ENCODE measurements around the gene DAB1. TPM values are rescaled to one million over a fixed set of nuclear protein-coding genes. Genes with fewer than 3 reads are reported as not detected.

The DAB1 gene
- total and polyA plus RNA-seq, 2 of the 8 experiments (the other 6 are each of a cell fraction or from before 2014, with no cell fraction given), result 4.4 to 11.8 TPM

DNA sequence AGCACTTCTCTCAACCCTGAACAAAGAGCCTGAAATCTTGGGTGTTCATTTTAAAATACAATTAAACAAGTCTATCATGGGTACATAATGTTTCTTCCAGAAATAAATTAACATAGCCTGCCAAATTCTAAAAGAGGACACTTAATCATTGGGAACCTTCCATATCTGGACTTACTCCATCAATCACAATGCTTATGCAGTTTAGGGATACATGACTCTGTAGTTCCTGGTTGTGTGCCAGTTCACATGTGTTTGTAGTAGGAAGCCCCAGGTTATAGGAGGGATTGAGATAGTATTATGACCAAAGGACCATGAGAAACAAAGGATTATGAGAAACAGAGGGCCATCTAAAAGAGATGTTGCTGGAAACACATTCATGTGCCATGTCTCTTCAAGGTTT is 19.1 kb upstream of the DAB1 start:
- no peak overlapping the region for H3K9ac ChIP-seq (replicated peaks in 1 of 4; ENCODE audit: extremely low read depth in 1 of 4, low read depth in 3 of 4, low read length in 3 of 4)
- no peaks in the 10 kb centered on the region for H3K23me2 ChIP-seq (ENCODE audit: low read depth, low read length)
- ChIA-PET CTCF (ENCODE audit: partially characterized antibody) (no interaction called here), POLR2A (ENCODE audit: partially characterized antibody) (no interaction called here)
- no peak overlapping the region for H2BK120ac ChIP-seq (replicated peaks; ENCODE audit: low read depth, low read length)
- no peak overlapping the region for H3K4ac ChIP-seq (replicated peaks; ENCODE audit: insufficient read length, low read depth, low read length)
- no peak overlapping the region for H3K27ac ChIP-seq (ENCODE audit: low read depth, low read length)
- H3K4me1 ChIP-seq (replicated peaks in 1 of 4; ENCODE audit: control insufficient read depth in 3 of 4, insufficient read depth in 4 of 4, low read length in 3 of 4), result no peaks in the 10 kb centered on the region
- TF ChIP-seq CHD1 (IDR thresholded peaks at IDR 0.05; ENCODE audit: low read depth, low read length) (no peak), JUN (IDR thresholded peaks at IDR 0.05; ENCODE audit: low read depth, low read length) (no peak), POLR2A (IDR thresholded peaks at IDR 0.05; ENCODE audit: control extremely low read depth in 1 of 2, low read depth in 2 of 2, low read length in 2 of 2) (no peak), SIRT6 (IDR thresholded peaks at IDR 0.05; ENCODE audit: low read length) (no peak), TEAD4 (IDR thresholded peaks at IDR 0.05; ENCODE audit: low read depth, low read length) (no peak), CBX5 (IDR thresholded peaks at IDR 0.05; ENCODE audit: low read depth, low read length) (no peak), CHD2 (IDR thresholded peaks at IDR 0.05; ENCODE audit: low read length) (no peak), EP300 (IDR thresholded peaks at IDR 0.05; ENCODE audit: borderline replicate concordance in 1 of 2, low read depth in 2 of 2, low read length in 2 of 2) (no peak), SP4 (IDR thresholded peaks at IDR 0.05; ENCODE audit: low read length) (no peak), FOSL1 (IDR thresholded peaks at IDR 0.05; ENCODE audit: insufficient read depth, low read depth, low read length) (no peak), BRCA1 (IDR thresholded peaks at IDR 0.05; ENCODE audit: low read depth, low read length) (no peak)
- TF ChIP-seq, protein P1, sequence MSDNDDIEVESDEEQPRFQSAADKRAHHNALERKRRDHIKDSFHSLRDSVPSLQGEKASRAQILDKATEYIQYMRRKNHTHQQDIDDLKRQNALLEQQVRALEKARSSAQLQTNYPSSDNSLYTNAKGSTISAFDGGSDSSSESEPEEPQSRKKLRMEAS (IDR thresholded peaks at IDR 0.05), result no peak
- no peaks in the 10 kb centered on the region for H3K79me1 ChIP-seq (ENCODE audit: low read depth, low read length)
- H4K91ac ChIP-seq (replicated peaks; ENCODE audit: insufficient read length, low read length), result no peak overlapping the region
- no peaks in the 10 kb centered on the region for H3K27me3 ChIP-seq (replicated peaks in 1 of 4; ENCODE audit: control insufficient read depth in 3 of 4, extremely low read depth in 1 of 4, insufficient read depth in 3 of 4, low read length in 3 of 4)
- H3K4me2 ChIP-seq (ENCODE audit: insufficient read depth in 1 of 2, low read depth in 2 of 2, low read length in 2 of 2), result no peak overlapping the region
- H3K23ac ChIP-seq (ENCODE audit: insufficient read length), result no peak overlapping the region
- FAIRE-seq (no peak), DNase-seq (ENCODE audit: low read depth in 1 of 2, low spot score in 2 of 2) (no peak)
- no peak overlapping the region for H2BK12ac ChIP-seq (ENCODE audit: low read depth, low read length)
- H3K4me3 ChIP-seq (ENCODE audit: extremely low read depth in 1 of 4, insufficient read depth in 2 of 4, low read depth in 3 of 4, low read length in 4 of 4), result no peak overlapping the region
- H4K8ac ChIP-seq (ENCODE audit: extremely low read depth, insufficient read depth, low read length), result no peak overlapping the region
- no peak overlapping the region for H3K14ac ChIP-seq (ENCODE audit: insufficient read length)
- no peak overlapping the region for H3K18ac ChIP-seq (ENCODE audit: extremely low read depth, low read length)
- H4K20me1 ChIP-seq (replicated peaks in 1 of 2; ENCODE audit: control insufficient read depth in 1 of 2, insufficient read depth in 2 of 2, low read length in 2 of 2), result no peaks in the 10 kb centered on the region
- no peaks in the 10 kb centered on the region for H3K9me3 ChIP-seq (ENCODE audit: insufficient read depth in 2 of 2, low read depth in 1 of 2, low read length in 1 of 2)
- no peak overlapping the region for H2BK15ac ChIP-seq (ENCODE audit: low read length)
- no peak overlapping the region for H3K56ac ChIP-seq (replicated peaks; ENCODE audit: insufficient read length, low read depth, low read length)
- H2AK5ac ChIP-seq (ENCODE audit: low read depth, low read length), result no peak overlapping the region
- H2BK20ac ChIP-seq (ENCODE audit: low read length), result no peak overlapping the region
- no peaks in the 10 kb centered on the region for H3K36me3 ChIP-seq (ENCODE audit: control insufficient read depth in 2 of 4, insufficient read depth in 4 of 4, low read length in 3 of 4)
- H4K5ac ChIP-seq (ENCODE audit: insufficient read length, low read depth, low read length), result no peak overlapping the region
- H2AFZ ChIP-seq (ENCODE audit: low read length), result no peak overlapping the region
- no peaks in the 10 kb centered on the region for H3K79me2 ChIP-seq (ENCODE audit: control insufficient read depth in 1 of 2, insufficient read depth in 2 of 2, low read length in 2 of 2)
- H2BK5ac ChIP-seq (ENCODE audit: low read depth, low read length), result no peak overlapping the region

Measured in H1 (cell line).